ENCODE measurements around the gene EIF3A.

EIF3A gene

DNA sequence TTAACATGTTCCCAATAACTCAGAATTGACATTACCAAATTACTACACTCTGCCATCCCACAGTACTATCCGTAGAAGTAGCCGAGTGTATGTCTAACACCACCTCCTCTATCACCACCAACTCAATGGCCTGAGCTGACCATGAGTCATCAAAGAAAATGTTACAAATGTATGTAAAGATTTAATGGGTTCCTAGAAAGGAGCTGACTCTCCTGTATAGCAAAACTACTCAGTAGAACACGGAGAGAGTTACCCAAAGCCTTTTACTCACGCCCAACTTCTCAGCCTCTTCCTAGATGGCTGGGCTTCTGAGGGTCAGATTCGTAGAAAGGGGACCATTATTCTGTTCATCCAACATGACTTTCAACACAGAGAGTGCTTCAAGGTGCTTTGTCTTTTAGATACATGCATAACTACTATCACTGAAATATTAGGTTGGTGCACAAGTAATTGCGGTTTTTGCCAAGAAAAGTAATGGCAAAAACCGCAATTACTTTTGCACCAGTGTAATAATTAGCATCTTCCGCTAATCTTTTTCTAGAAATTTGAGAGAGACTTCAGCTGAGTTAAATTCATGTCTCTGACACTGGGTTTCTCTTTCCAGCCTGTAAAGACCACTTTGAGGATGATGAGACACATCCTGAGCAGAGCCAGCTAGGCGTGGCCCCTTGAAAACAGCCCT is 75.1 kb downstream of the EIF3A start:
- DNase-seq: no peak

DNA sequence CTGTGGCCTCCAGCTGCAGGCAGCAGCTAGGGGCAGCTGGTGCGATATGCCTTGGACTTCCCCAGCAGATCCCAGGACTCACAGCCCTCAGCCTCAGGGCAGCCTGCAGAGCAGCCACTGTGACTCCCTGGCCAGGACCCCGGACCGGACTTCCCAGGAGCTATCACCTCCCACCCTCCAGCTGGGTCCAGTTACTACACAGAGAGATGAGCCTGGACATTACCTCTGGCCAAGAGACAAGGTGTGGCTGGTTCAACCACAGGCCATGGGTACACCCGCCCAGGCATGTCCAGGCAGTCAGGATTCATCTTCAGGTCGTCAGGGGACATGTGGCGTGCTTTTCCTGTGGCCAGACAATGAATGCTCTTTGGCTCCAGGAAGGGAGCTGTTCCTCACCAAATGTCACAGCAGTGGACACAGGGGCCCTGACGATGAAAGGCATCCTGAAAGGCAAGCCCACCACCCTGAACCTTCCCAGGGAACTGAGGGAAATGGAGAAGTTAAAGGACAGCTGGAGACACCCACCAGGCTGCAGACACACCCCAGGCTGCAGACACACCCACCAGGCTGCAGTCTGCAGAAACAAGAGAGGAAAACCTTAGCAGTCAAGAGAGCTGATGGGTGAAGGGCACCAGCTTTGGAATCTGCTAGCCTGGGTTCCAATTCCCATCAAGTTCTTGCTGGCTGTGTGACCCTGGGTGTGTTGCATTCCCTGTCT is 76.9 kb downstream of the EIF3A start:
- no peak for DNase-seq

DNA sequence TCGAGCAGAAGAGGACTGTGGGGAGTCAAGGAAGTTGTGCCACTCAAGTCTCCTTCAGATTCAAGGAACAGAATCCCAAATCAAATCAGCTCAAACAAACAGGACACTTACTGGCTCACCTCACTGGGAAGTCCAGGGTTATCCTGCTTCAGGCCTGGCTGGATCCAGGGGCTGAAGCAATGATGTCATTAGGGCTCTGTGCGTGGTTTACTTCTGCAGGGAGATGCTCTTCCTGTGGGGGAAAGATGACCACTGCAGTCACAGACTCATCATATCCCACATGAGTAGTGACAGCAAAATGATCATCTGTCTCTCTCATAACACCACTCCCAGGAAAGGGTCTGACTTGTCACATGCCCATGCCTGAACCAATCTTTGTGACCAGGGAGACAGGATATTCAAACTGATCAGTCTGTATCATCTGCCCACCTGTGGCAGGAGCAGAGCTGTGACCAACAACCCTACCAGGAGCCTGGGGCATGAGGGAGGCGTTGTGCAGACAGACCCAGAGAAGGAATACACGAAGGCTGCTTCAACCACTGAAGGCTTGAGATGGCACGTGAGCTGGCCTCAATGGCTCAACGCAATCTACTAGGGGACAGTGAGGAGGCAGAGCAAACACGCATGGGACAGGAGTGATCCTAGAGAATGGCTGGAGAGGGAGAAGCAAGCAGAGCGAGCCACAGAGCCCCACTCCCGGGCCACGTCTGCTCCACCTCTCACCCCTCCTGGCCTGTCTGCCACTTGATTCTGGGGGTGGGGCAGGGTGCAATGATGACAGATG is 78.7 kb downstream of the EIF3A start:
- no peak for DNase-seq

- no peak for DNase-seq
Observed at GRCh38 chr10:118998183-118998582, 82.4 kb downstream of the EIF3A start.

GRCh38 chr10:118997379-118997778 is 83.2 kb downstream of the EIF3A start:
- no peak for DNase-seq

DNA sequence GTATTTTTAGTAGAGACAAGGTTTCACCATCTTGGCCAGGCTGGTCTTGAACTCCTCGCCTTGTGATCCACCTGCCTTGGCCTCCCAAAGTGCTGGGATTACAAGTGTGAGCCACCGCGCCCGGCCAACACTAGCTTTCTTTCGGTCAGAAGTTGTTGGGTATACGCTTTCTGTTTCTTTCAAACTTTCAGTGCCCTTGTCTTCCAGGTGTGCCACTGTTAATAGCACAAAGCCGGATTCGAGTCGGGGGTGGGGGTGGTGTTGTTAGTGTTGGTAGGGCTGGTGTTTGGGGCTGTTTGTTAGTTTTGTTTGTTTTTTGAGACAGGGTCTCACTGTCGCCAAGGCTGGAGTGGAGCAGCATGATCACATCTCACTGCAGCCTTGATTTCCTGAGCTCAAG is 84.9 kb downstream of the EIF3A start:
- DNase-seq: no peak

- DNase-seq: no peak
Observed at GRCh38 chr10:118994321-118994720, 86.3 kb downstream of the EIF3A start.

- DNase-seq: no peak
Observed at GRCh38 chr10:118993214-118993613, 87.4 kb downstream of the EIF3A start.

GRCh38 chr10:118992496-118992895 is 88.1 kb downstream of the EIF3A start:
- no peak for DNase-seq

DNA sequence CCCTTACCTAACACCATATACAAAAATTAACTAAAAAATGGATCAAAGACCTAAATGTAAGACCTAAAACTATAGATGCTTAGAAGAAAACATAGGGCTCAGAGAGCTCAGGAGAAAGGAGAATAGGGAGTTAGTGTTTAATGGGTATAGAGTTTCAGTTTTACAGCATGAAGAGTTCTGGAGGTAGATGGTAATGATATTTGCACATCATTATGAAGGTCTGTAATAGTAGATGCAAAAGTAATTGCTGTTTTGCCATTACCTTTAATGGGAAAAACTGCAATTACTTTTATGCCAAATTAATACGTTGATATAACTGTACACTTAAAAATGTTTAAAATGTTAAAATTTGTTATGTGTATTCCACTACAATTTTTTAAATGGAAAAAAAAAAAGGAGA is 90.3 kb downstream of the EIF3A start:
- no peak for DNase-seq

GRCh38 chr10:118986815-118987790 is 93.5 kb downstream of the EIF3A start:
- DNase-seq: no peak

DNA sequence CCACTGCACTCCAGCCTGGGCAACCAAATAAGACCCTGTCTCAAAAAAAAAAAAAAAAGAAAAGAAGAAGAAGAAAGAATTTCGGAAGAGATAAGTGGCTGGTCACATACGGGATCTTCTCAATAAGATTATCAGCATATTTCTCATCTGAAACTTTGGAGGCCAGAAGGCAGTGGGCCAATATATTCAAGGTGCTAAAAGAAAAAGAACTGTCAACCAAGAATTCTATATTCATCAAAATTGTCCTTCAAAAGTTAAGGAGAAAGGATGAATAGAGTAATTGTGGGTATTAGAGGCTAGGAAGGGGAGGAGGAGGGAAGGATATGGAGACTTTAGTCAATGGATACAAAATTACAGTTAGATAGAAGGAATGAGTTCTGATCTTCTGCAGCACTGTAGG is 95.0 kb downstream of the EIF3A start:
- DNase-seq: no peak
